K562 (cell line): ENCODE results near the gene VHLL. TPM values are rescaled to one million over a fixed set of nuclear protein-coding genes. Genes with fewer than 3 reads are reported as not detected.
A peak's percentile ranks its signal among the peaks of the same experiment; 100 is the strongest.

Experiments
- CBFB ChIP-seq: sonication (generic); formaldehyde crosslinking; IDR thresholded peaks from 2 replicates; pipeline ENCODE4 v1.4.0; 2020; ENCODE audit warnings: mild to moderate bottlenecking, missing genetic modification reagents
- JUN ChIP-seq, 2 experiments: sonication (generic) in 1 of 2; formaldehyde crosslinking in 1 of 2; IDR thresholded peaks; 2 replicates each; pipeline versions ENCODE4 v1.6.1 to v1.8.0; 2012 to 2022; ENCODE audit warnings: borderline replicate concordance in 2 of 2, mild to moderate bottlenecking in 2 of 2, improper control_type of control experiment in 1 of 2, low read depth in 1 of 2, low read length in 1 of 2, missing genetic modification reagents in 1 of 2
- KDM5B ChIP-seq: fragments of 200-600 bp; sonication (generic); IDR thresholded peaks from 2 replicates; pipeline ENCODE4 v1.6.1; 2012; ENCODE audit warnings: low read depth, mild to moderate bottlenecking, moderate library complexity, low read length, control low read depth, inconsistent platforms; ENCODE audit not compliant: insufficient replicate concordance
- KLF16 ChIP-seq: IDR thresholded peaks from 2 replicates; pipeline ENCODE4 v1.6.1; 2016; ENCODE audit warnings: antibody characterized with exemption
- POLR2AphosphoS2 ChIP-seq: IDR thresholded peaks from 2 replicates; pipeline ENCODE4 v1.6.1; 2012; ENCODE audit warnings: low read length, improper control_type of control experiment
- RAD21 ChIP-seq, 2 experiments: fragments of 250-450 bp in 1 of 2; fragments of 450-650 bp in 1 of 2; sonication (Bioruptor Pico) in 1 of 2; formaldehyde crosslinking in 1 of 2; IDR thresholded peaks in 1 of 2; conservative IDR thresholded peaks in 1 of 2; 2 replicates each; pipeline versions ENCODE4 v1.4.0 to v1.8.0; 2020 to 2022; ENCODE audit warnings: mild to moderate bottlenecking in 2 of 2, moderate library complexity in 1 of 2
- RCOR1 ChIP-seq, 2 experiments: IDR thresholded peaks; 2 replicates each; pipeline ENCODE4 v1.6.1; 2012; ENCODE audit warnings: low read depth in 2 of 2, low read length in 2 of 2, borderline replicate concordance in 1 of 2, improper control_type of control experiment in 1 of 2
- RFX1 ChIP-seq: fragments of 450-650 bp; IDR thresholded peaks from 2 replicates; pipeline ENCODE4 v1.6.1; 2016; ENCODE audit warnings: mild to moderate bottlenecking, moderate library complexity
- RNF219 ChIP-seq: fragments of 250-450 bp; sonication (Bioruptor Pico); IDR thresholded peaks from 2 replicates; pipeline ENCODE4 v1.5.0; 2022; ENCODE audit warnings: mild to moderate bottlenecking
- ZNF318 ChIP-seq, 2 experiments: fragments of 450-650 bp; IDR thresholded peaks; 2 replicates each; pipeline ENCODE4 v1.6.1; 2016; ENCODE audit warnings: mild to moderate bottlenecking in 2 of 2, borderline replicate concordance in 1 of 2, low read depth in 1 of 2, moderate library complexity in 1 of 2
- ZNF436 ChIP-seq: fragments of 250-450, 450-650 bp; sonication (Bioruptor Pico); formaldehyde crosslinking; IDR thresholded peaks from 2 replicates; pipeline ENCODE4 v1.7.0; 2020; ENCODE audit warnings: mild to moderate bottlenecking
- ZNF586 ChIP-seq: fragments of 450-650 bp; formaldehyde crosslinking; conservative IDR thresholded peaks from 2 replicates; pipeline ENCODE4 v1.4.0; 2020; ENCODE audit warnings: mild to moderate bottlenecking, moderate library complexity
- polyA plus RNA-seq, 8 experiments: library from polyadenylated mRNA; depleted of rRNA in 4 of 8; stranded (reverse) in 5 of 8; unstranded in 3 of 8; fragments of >200 nt; fragmentation: Nextera tagmentation in 2 of 8; fragmentation: Illumina TruSeq in 1 of 8; extraction: Ambion mirVana in 2 of 8; extraction: Trizol in 1 of 8; gene quantifications; 2 replicates each; pipeline versions ENCODE4 v1.2.1 to v1.2.3, GENCODE V29; 2011 to 2014; ENCODE audit warnings: inconsistent platforms in 1 of 8, missing spikeins in 1 of 8
- total RNA-seq, 7 experiments: library from RNA; depleted of rRNA in 6 of 7; stranded (reverse); fragments of >200 nt in 6 of 7; fragmentation: Illumina TruSeq in 2 of 7; extraction: Trizol in 2 of 7; gene quantifications; 2 replicates each; pipeline versions ENCODE4 v1.2.1 to v1.2.3, GENCODE V29; 2011 to 2021; ENCODE audit warnings: low replicate concordance in 1 of 7
- TF ChIP-seq, protein P1 (sequence below): fragments of 450-650 bp; IDR thresholded peaks from 2 replicates; pipeline ENCODE4 v1.6.1; 2016; ENCODE audit warnings: mild to moderate bottlenecking

VHLL gene
- total and polyA plus RNA-seq, 9 of the 15 experiments (the other 6 are each of a cell fraction or from before 2014, with no cell fraction given), result not detected

DNA sequence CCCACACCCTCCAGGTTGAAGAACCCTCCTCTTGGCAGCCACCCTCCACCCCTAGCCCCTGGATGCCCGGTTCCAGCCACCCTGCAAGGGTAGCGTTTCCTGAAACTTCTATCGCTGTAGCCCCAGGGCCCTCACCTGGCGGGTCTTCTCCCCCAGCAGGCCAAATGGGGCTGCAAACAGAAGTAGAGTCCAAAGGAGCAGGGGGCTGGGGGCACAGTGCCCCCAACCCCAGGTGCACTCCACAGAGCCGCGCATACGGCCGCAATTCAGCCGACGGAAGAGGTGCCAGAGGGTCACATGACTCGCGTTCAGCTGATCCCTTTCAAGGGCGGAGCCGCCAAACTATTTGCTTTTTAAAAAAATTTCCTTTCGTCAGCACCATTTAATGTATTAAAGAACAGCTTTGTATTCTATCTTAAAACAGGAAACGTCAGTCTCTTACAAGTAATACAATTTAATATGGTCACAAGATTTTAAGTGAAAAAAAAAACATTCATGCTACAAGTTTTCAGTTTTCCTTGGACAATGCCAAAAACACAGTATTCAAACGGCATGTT lies 3.6 kb downstream of the VHLL start, which contains the start of gene GLMP (continued):
- TF ChIP-seq RNF219 (no peak), KLF16 (no peak), KDM5B (peak; percentile 50), POLR2AphosphoS2 (no peak), JUN (IDR thresholded peaks at IDR 0.05; ENCODE audit: borderline replicate concordance, low read depth, low read length) (no peak), JUN (CRISPR knock-in tag; IDR thresholded peaks at IDR 0.05; ENCODE audit: borderline replicate concordance) (no peak), RCOR1 (IDR thresholded peaks at IDR 0.05; ENCODE audit: borderline replicate concordance in 1 of 2, low read depth in 2 of 2, low read length in 2 of 2) (peak in 1 of 2 experiments; percentile 46; a peak in 1 of 4 replicates), ZNF586 (CRISPR knock-in tag) (no peak), CBFB (no peak), ZNF436 (CRISPR knock-in tag) (no peak), ZNF318 (IDR thresholded peaks at IDR 0.05; ENCODE audit: borderline replicate concordance in 1 of 2, low read depth in 1 of 2) (no peak), RAD21 (CRISPR knock-in tag; conservative IDR thresholded peaks at IDR 0.05 in 1 of 2, IDR thresholded peaks at IDR 0.05 in 1 of 2) (no peak), RFX1 (no peak)
- TF ChIP-seq, protein P1, sequence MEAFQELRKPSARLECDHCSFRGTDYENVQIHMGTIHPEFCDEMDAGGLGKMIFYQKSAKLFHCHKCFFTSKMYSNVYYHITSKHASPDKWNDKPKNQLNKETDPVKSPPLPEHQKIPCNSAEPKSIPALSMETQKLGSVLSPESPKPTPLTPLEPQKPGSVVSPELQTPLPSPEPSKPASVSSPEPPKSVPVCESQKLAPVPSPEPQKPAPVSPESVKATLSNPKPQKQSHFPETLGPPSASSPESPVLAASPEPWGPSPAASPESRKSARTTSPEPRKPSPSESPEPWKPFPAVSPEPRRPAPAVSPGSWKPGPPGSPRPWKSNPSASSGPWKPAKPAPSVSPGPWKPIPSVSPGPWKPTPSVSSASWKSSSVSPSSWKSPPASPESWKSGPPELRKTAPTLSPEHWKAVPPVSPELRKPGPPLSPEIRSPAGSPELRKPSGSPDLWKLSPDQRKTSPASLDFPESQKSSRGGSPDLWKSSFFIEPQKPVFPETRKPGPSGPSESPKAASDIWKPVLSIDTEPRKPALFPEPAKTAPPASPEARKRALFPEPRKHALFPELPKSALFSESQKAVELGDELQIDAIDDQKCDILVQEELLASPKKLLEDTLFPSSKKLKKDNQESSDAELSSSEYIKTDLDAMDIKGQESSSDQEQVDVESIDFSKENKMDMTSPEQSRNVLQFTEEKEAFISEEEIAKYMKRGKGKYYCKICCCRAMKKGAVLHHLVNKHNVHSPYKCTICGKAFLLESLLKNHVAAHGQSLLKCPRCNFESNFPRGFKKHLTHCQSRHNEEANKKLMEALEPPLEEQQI, result no peak
